Smooth muscle cell (in vitro differentiated cells): ENCODE results near the gene OSTN. TPM values are rescaled to one million over a fixed set of nuclear protein-coding genes. Genes with fewer than 3 reads are reported as not detected.

Source experiments
- DNase-seq: peaks from one replicate; lab custom pipeline; 2025; ENCODE audit not compliant: unreplicated experiment; lab: John Stamatoyannopoulos, UW
- H2AFZ ChIP-seq: fragments of 200-600 bp; sonication (generic); 2 replicates; pipeline ENCODE4 v1.6.0; 2016; ENCODE audit warnings: antibody characterized with exemption, low read depth, mild to moderate bottlenecking
- H3F3A ChIP-seq: fragments of 200-600 bp; sonication (generic); 2 replicates; pipeline ENCODE4 v1.6.0; 2017; ENCODE audit warnings: antibody characterized with exemption, low read depth
- H3K27ac ChIP-seq: fragments of 200-600 bp; sonication (generic); 2 replicates; pipeline ENCODE4 v1.5.1; 2016; ENCODE audit warnings: low read depth, mild to moderate bottlenecking
- H3K27me3 ChIP-seq: fragments of 200-600 bp; sonication (generic); 2 replicates; pipeline ENCODE4 v1.6.1; 2016; ENCODE audit warnings: low read depth, mild to moderate bottlenecking
- H3K36me3 ChIP-seq: fragments of 200-600 bp; sonication (generic); 2 replicates; pipeline ENCODE4 v1.5.1; 2016; ENCODE audit warnings: low read depth
- H3K4me1 ChIP-seq: fragments of 200-600 bp; sonication (generic); 2 replicates; pipeline ENCODE4 v1.5.1; 2016; ENCODE audit warnings: low read depth
- H3K4me2 ChIP-seq: fragments of 200-600 bp; sonication (generic); 2 replicates; pipeline ENCODE4 v1.6.0; 2016; ENCODE audit warnings: mild to moderate bottlenecking
- H3K4me3 ChIP-seq: fragments of 200-600 bp; sonication (generic); 2 replicates; pipeline ENCODE4 v1.5.1; 2016; ENCODE audit warnings: mild to moderate bottlenecking
- H3K79me2 ChIP-seq: fragments of 200-600 bp; sonication (generic); 2 replicates; pipeline ENCODE4 v1.6.0; 2016; ENCODE audit warnings: low read depth, mild to moderate bottlenecking
- H3K9ac ChIP-seq: fragments of 200-600 bp; sonication (generic); 2 replicates; pipeline ENCODE4 v1.6.0; 2016; ENCODE audit warnings: low read depth
- H3K9me3 ChIP-seq: fragments of 200-600 bp; sonication (generic); replicated peaks from 2 replicates; pipeline ENCODE4 v1.5.1; 2016; ENCODE audit warnings: low read depth
- H4K20me1 ChIP-seq: fragments of 200-600 bp; sonication (generic); 2 replicates; pipeline ENCODE4 v1.6.0; 2016; ENCODE audit warnings: low read depth
- WGBS: methylation state at CpG from one replicate; pipeline ENCODE4 v1.1.7; 2016; ENCODE audit warnings: low lambda C conversion rate; 5-methylcytosine and 5-hydroxymethylcytosine counted together
- polyA plus RNA-seq: library from polyadenylated mRNA; unstranded; fragments of >200 nt; fragmentation: Nextera tagmentation; extraction: Ambion mirVana; gene quantifications from 2 replicates; pipeline ENCODE4 v1.2.1, GENCODE V29; 2016
- total RNA-seq: library from RNA; depleted of rRNA; stranded (reverse); fragments of >200 nt; gene quantifications from 2 replicates; pipeline ENCODE4 v1.2.3, GENCODE V29; 2014
- TF ChIP-seq, protein P1 (sequence below): fragments of 200-600 bp; sonication (generic); IDR thresholded peaks from 2 replicates; pipeline ENCODE4 v1.5.1; 2017; ENCODE audit warnings: borderline replicate concordance, mild to moderate bottlenecking, antibody characterized with exemption; ENCODE audit not compliant: insufficient read depth, poor library complexity, severe bottlenecking

OSTN gene
- total and polyA plus RNA-seq, 2 experiments from 2014 or later: 0.40 to 1.3 TPM

GRCh38 chr3:191216510-191216909, 17.5 kb downstream of the OSTN start:
- no peak for DNase-seq
- Histone ChIP-seq H3K4me3 (no peak overlapping the region), H4K20me1 (no peaks in the 10 kb centered on the region), H3K36me3 (no peaks in the 10 kb centered on the region), H3K9me3 (no peaks in the 10 kb centered on the region), H3K4me2 (no peak overlapping the region), H3K27me3 (no peaks in the 10 kb centered on the region), H3K79me2 (no peaks in the 10 kb centered on the region), H3K27ac (no peak overlapping the region), H3K9ac (no peak overlapping the region), H3F3A (no peaks in the 10 kb centered on the region), H3K4me1 (no peaks in the 10 kb centered on the region), H2AFZ (no peak overlapping the region)
- TF ChIP-seq, protein P1, sequence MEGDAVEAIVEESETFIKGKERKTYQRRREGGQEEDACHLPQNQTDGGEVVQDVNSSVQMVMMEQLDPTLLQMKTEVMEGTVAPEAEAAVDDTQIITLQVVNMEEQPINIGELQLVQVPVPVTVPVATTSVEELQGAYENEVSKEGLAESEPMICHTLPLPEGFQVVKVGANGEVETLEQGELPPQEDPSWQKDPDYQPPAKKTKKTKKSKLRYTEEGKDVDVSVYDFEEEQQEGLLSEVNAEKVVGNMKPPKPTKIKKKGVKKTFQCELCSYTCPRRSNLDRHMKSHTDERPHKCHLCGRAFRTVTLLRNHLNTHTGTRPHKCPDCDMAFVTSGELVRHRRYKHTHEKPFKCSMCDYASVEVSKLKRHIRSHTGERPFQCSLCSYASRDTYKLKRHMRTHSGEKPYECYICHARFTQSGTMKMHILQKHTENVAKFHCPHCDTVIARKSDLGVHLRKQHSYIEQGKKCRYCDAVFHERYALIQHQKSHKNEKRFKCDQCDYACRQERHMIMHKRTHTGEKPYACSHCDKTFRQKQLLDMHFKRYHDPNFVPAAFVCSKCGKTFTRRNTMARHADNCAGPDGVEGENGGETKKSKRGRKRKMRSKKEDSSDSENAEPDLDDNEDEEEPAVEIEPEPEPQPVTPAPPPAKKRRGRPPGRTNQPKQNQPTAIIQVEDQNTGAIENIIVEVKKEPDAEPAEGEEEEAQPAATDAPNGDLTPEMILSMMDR: no peak
- WGBS: 63% methylated on average over 1 of the region's 1 CpG

GRCh38 chr3:191217301-191217700, 18.3 kb downstream of the OSTN start:
- TF ChIP-seq, protein P1: no peak
- no peak overlapping the region for H2AFZ ChIP-seq

DNA sequence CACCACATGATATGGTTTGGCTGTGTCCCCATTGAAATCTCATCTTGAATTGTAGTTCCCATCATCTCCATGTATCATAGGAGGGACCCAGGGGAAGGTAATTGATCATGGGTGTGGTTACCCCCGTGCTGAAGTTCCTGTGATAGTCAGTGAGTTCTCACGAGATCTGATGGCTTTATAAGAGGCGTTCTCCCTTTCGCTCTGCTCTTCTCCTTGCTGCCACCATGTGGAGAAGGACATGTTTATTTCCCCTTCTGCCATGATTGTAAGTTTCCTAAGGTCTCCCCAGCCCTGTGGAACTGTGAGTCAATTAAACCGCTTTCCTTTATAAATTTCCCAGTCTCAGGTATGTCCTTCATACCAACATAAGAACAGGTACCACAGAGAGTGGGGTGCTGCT, 21.9 kb downstream of the OSTN start:
- no peaks in the 10 kb centered on the region for H3K79me2 ChIP-seq
- no peak for DNase-seq
- H3K4me2 ChIP-seq: no peak overlapping the region
- H4K20me1 ChIP-seq: no peaks in the 10 kb centered on the region
- TF ChIP-seq, protein P1: no peak
- no peaks in the 10 kb centered on the region for H3F3A ChIP-seq
- no peak overlapping the region for H2AFZ ChIP-seq
- no peaks in the 10 kb centered on the region for H3K9me3 ChIP-seq
- no peak overlapping the region for H3K27ac ChIP-seq
- H3K9ac ChIP-seq: no peak overlapping the region
- no peaks in the 10 kb centered on the region for H3K36me3 ChIP-seq
- H3K4me3 ChIP-seq: no peak overlapping the region
- no peaks in the 10 kb centered on the region for H3K27me3 ChIP-seq
- no peaks in the 10 kb centered on the region for H3K4me1 ChIP-seq
- 95% methylated on average over 5 of the region's 5 CpGs for WGBS

More at GRCh38 chr3:191217301-191217700, 18.3 kb downstream of the OSTN start:
- Histone ChIP-seq H3K27me3 (no peaks in the 10 kb centered on the region), H3K27ac (no peak overlapping the region), H3K36me3 (no peaks in the 10 kb centered on the region), H3K4me2 (no peak overlapping the region), H3F3A (no peaks in the 10 kb centered on the region), H4K20me1 (no peaks in the 10 kb centered on the region), H3K4me3 (no peak overlapping the region), H3K9ac (no peak overlapping the region), H3K9me3 (no peaks in the 10 kb centered on the region), H3K4me1 (no peaks in the 10 kb centered on the region), H3K79me2 (no peaks in the 10 kb centered on the region)
- 65% methylated on average over 1 of the region's 1 CpG for WGBS
- DNase-seq: no peak

DNA sequence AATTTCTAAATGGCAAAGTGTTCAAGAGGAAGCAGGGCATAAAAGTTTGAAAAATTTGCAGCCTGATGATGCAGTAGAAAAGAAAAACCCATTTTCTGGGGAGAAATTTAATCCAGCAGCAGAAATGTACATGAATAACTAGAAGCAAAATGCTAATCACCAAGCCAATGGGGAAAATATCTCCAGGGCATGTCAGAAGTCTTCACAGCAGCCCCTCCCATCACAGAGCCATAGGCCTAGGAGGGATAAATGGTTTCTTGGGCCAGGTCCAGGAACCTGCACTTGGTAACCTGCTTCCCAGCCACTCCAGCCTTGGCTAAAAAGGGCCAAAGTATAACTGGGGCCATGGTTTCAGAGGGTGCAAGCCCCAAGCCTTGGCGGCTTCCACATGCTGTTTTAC, 22.6 kb downstream of the OSTN start:
- H2AFZ ChIP-seq: no peak overlapping the region
- H3K79me2 ChIP-seq: no peaks in the 10 kb centered on the region
- 100% methylated on average over 1 of the region's 1 CpG for WGBS
- H3K9me3 ChIP-seq: no peaks in the 10 kb centered on the region
- no peak overlapping the region for H3K4me2 ChIP-seq
- no peak overlapping the region for H3K9ac ChIP-seq
- H3K36me3 ChIP-seq: no peaks in the 10 kb centered on the region
- H3K4me3 ChIP-seq: no peak overlapping the region
- no peaks in the 10 kb centered on the region for H4K20me1 ChIP-seq
- H3F3A ChIP-seq: no peaks in the 10 kb centered on the region
- no peaks in the 10 kb centered on the region for H3K27me3 ChIP-seq
- H3K27ac ChIP-seq: no peak overlapping the region
- H3K4me1 ChIP-seq: no peaks in the 10 kb centered on the region
- TF ChIP-seq, protein P1: no peak
- DNase-seq: no peak
